Peyer's patch (tissue), 4 donors: ENCODE results near the gene CNGA1.

Source experiments
- CTCF ChIP-seq, 6 experiments: fragments of 450-650 bp in 4 of 6; fragments of 200-600 bp in 2 of 6; sonication (generic) in 1 of 6; IDR thresholded peaks; one replicate each; pipeline ENCODE4 v1.5.1; 2017 to 2019; ENCODE audit warnings: antibody characterized with exemption in 6 of 6, mild to moderate bottlenecking in 3 of 6, moderate library complexity in 1 of 6
- POLR2A ChIP-seq, 2 donors: fragments of 450-650 bp; IDR thresholded peaks; one replicate each; pipeline ENCODE4 v1.5.1; 2017; ENCODE audit warnings: antibody characterized with exemption in 2 of 2, mild to moderate bottlenecking in 2 of 2, moderate library complexity in 2 of 2

DNA sequence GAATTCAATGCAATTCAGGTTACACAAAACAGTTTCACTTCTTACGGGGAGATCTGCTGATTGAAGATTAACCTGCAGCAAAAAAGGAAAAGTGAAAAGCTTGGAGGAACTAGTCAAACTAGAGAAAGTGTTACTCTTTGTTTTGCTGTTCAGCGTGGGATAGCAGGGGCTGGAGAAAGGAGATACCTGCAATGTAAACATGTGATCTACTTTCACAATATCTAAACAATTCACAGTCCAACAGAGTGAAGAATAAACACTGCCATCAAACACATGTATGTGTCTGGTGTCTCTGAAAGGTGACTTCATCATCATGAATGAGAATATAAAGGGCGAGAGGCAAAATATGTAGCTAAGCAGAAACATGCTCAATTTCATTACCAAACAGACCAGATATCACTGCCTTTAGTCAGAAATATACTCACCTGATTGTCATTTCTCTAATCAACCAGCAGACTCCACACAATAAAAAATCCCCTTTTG lies 26.5 kb upstream of the CNGA1 start:
- no peak for TF ChIP-seq CTCF (IDR thresholded peaks at IDR 0.05)
- no peak for TF ChIP-seq POLR2A (IDR thresholded peaks at IDR 0.05)
